SH-SY5Y (cell line): ENCODE data around the gene ANTXR1.

Experiments
- GATA2 ChIP-seq: IDR thresholded peaks from 2 replicates; pipeline ENCODE4 v1.6.1; 2011; ENCODE audit warnings: mild to moderate bottlenecking, low read depth, low read length
- GATA3 ChIP-seq: IDR thresholded peaks from 2 replicates; pipeline ENCODE4 v1.6.1; 2011; ENCODE audit warnings: low read depth, mild to moderate bottlenecking, low read length, moderate library complexity

- TF ChIP-seq GATA3: no peak
- no peak for TF ChIP-seq GATA2
These were observed 100.6 kb downstream of the ANTXR1 start for GRCh38 chr2:69113627-69114026.
